HL-60 (cell line): ENCODE data around the gene SELENOW.
A peak's percentile ranks its signal among the peaks of the same experiment; 100 is the strongest.

Source experiments
- DNase-seq, 2 experiments: peaks; one replicate each; pipeline ENCODE4 v3.0.0-alpha.2; 2010 to 2020; ENCODE audit warnings: low read depth in 1 of 2, low spot score in 1 of 2
- H3K27ac ChIP-seq: fragments of 250-450 bp; sonication (Bioruptor Pico); replicated peaks from 2 replicates; pipeline ENCODE4 v1.5.1; 2020; ENCODE audit warnings: mild to moderate bottlenecking, moderate library complexity
- H3K27me3 ChIP-seq: fragments of 250-450 bp; sonication (Bioruptor Pico); 2 replicates; pipeline ENCODE4 v1.5.1; 2021; ENCODE audit warnings: mild to moderate bottlenecking, moderate library complexity; ENCODE audit not compliant: insufficient read depth, poor library complexity, severe bottlenecking
- H3K4me3 ChIP-seq: replicated peaks from 2 replicates; pipeline ENCODE4 v1.5.1; 2011; ENCODE audit warnings: mild to moderate bottlenecking, control low read depth, low read length; ENCODE audit not compliant: insufficient read depth
- GABPA ChIP-seq: IDR thresholded peaks from 2 replicates; pipeline ENCODE4 v1.6.1; 2012; ENCODE audit warnings: low read depth
- POLR2AphosphoS5 ChIP-seq: IDR thresholded peaks from 2 replicates; pipeline ENCODE4 v1.6.1; 2012; ENCODE audit warnings: low read depth
- REST ChIP-seq: IDR thresholded peaks from 2 replicates; pipeline ENCODE4 v1.6.1; 2012; ENCODE audit warnings: low read depth; ENCODE audit not compliant: insufficient replicate concordance
- SPI1 ChIP-seq: IDR thresholded peaks from 2 replicates; pipeline ENCODE4 v1.6.1; 2012; ENCODE audit warnings: low read depth, mild to moderate bottlenecking, borderline replicate concordance
- long read RNA-seq: library from polyadenylated mRNA; unstranded; transcript quantifications from one replicate; pipeline ENCODE4 v2.0.0, GENCODE V29; 2020
- TF ChIP-seq, protein P1 (sequence below): IDR thresholded peaks from one replicate; pipeline ENCODE4 v1.5.1; 2011; ENCODE audit warnings: low read length, control low read depth, inconsistent platforms; ENCODE audit not compliant: insufficient read depth

SELENOW gene
- long read RNA-seq, transcript SELENOW-212 (6 exons, 888 nt): major isoform, 16 of 17 reads
- long read RNA-seq, partial matches to known transcripts: 0 of 17 reads
- long read RNA-seq, other reads (novel, unspliced or antisense): 0 of 17 reads

GRCh38 chr19:47778049-47778953 is at the start of gene SELENOW:
SELENOW (plus strand) TSS chr19:47778703; CDS start chr19:47778786, 83 bp downstream.
- H3K4me3 ChIP-seq: peak within 1 kb of the TSS; percentile 96
- TF ChIP-seq POLR2AphosphoS5: peak; percentile 28; the same call in 1 of the 2 replicates
- TF ChIP-seq REST: no peak
- no peak for TF ChIP-seq GABPA
- TF ChIP-seq SPI1: no peak
- DNase-seq: peak; percentile 58 to 60
- peak within 1 kb of the TSS; percentile 89 for H3K27ac ChIP-seq
- H3K27me3 ChIP-seq: no peaks in the 10 kb centered on the region

DNA sequence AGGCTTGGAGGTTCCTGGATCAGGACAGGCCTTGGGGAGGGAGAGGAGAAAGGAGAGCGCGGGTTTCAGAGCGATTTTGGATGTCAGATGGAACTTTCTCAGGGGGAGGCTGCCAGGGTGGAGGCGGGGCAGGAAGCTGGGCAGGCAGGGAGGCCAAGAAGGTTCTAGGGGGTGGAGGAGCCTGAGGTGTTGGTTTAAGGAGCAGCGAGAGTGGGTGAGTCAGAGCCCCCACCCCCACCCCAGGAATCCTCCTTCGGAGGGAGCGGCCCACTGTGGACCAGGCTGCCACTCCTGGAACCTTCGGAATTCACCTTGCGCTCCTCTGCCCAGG is 49.1 kb upstream of the SELENOW start:
- DNase-seq: no peak

GRCh38 chr19:47729799-47730520 is 48.5 kb upstream of the SELENOW start:
- H3K27ac ChIP-seq: no peak overlapping the region
- peak overlapping the region; percentile 14 for H3K4me3 ChIP-seq
- DNase-seq: peak; percentile 13 to 48

More for the DNA sequence above, 49.1 kb upstream of the SELENOW start:
- TF ChIP-seq SPI1 (no peak), REST (no peak), GABPA (no peak), POLR2AphosphoS5 (no peak)
- TF ChIP-seq, protein P1, sequence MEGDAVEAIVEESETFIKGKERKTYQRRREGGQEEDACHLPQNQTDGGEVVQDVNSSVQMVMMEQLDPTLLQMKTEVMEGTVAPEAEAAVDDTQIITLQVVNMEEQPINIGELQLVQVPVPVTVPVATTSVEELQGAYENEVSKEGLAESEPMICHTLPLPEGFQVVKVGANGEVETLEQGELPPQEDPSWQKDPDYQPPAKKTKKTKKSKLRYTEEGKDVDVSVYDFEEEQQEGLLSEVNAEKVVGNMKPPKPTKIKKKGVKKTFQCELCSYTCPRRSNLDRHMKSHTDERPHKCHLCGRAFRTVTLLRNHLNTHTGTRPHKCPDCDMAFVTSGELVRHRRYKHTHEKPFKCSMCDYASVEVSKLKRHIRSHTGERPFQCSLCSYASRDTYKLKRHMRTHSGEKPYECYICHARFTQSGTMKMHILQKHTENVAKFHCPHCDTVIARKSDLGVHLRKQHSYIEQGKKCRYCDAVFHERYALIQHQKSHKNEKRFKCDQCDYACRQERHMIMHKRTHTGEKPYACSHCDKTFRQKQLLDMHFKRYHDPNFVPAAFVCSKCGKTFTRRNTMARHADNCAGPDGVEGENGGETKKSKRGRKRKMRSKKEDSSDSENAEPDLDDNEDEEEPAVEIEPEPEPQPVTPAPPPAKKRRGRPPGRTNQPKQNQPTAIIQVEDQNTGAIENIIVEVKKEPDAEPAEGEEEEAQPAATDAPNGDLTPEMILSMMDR: no peak
- Histone ChIP-seq H3K4me3 (no peak overlapping the region), H3K27me3 (peaks cover 5% of the 10 kb centered on the region), H3K27ac (no peak overlapping the region)

More at GRCh38 chr19:47729799-47730520, 48.5 kb upstream of the SELENOW start:
- H3K27me3 ChIP-seq: peaks cover 5% of the 10 kb centered on the region
- TF ChIP-seq POLR2AphosphoS5 (no peak), SPI1 (no peak), GABPA (no peak), REST (no peak)
- TF ChIP-seq, protein P1: no peak
